PC-9 (cell line): ENCODE data around the gene RNU4-1.
"Not testable (repeated sequence)": the region's sequence is repeated elsewhere in the genome, so short reads cannot be mapped to it uniquely, and the experiment has no call there.

Experiments
- CTCF ChIP-seq: fragments of 200-600 bp; sonication (generic); conservative IDR thresholded peaks from 2 replicates; pipeline ENCODE4 v1.6.1; 2017; ENCODE audit warnings: mixed run types, antibody characterized with exemption, mild to moderate bottlenecking, moderate library complexity
- EZH2 ChIP-seq: fragments of 200-600 bp; sonication (generic); IDR thresholded peaks from 2 replicates; pipeline ENCODE4 v1.8.0; 2017; ENCODE audit warnings: antibody characterized with exemption, low read depth

- TF ChIP-seq CTCF, EZH2: not testable (repeated sequence)
Measured at GRCh38 chr12:120251364-120252070, 41.5 kb downstream of the RNU4-1 start.
